GM23338 (cell line): ENCODE results near the gene PCYT1A. TPM values are rescaled to one million over a fixed set of nuclear protein-coding genes. Genes with fewer than 3 reads are reported as not detected.

Experiments
- ATAC-seq: fragments of 200-7000 bp; cut with Tn5 transposase; 3 replicates; pipeline ENCODE4 v1.9.1; 2020
- DNase-seq: peaks from one replicate; pipeline ENCODE4 v3.0.0-alpha.2; 2015; ENCODE audit warnings: low spot score
- H2AFZ ChIP-seq: fragments of 200-600 bp; sonication (generic); 2 replicates; pipeline ENCODE4 v1.8.0; 2016; ENCODE audit warnings: antibody characterized with exemption, mild to moderate bottlenecking, moderate library complexity
- H3F3A ChIP-seq: fragments of 200-600 bp; sonication (generic); replicated peaks from 2 replicates; pipeline ENCODE4 v1.8.0; 2017; ENCODE audit warnings: antibody characterized with exemption, mixed run types, low read depth
- H3K27ac ChIP-seq: fragments of 200-600 bp; sonication (generic); 2 replicates; pipeline ENCODE4 v1.6.1; 2016; ENCODE audit warnings: low read depth
- H3K27me3 ChIP-seq: fragments of 200-600 bp; sonication (generic); 2 replicates; pipeline ENCODE4 v1.8.0; 2016; ENCODE audit warnings: mild to moderate bottlenecking, mixed run types, moderate library complexity; ENCODE audit not compliant: insufficient read depth
- H3K36me3 ChIP-seq: fragments of 200-600 bp; sonication (generic); 2 replicates; pipeline ENCODE4 v1.8.0; 2016; ENCODE audit warnings: mild to moderate bottlenecking; ENCODE audit not compliant: insufficient read depth
- H3K4me1 ChIP-seq: fragments of 200-600 bp; sonication (generic); 2 replicates; pipeline ENCODE4 v1.8.0; 2016; ENCODE audit warnings: mild to moderate bottlenecking, moderate library complexity; ENCODE audit not compliant: insufficient read depth
- H3K4me2 ChIP-seq: fragments of 200-600 bp; sonication (generic); 2 replicates; pipeline ENCODE4 v1.7.1; 2017; ENCODE audit warnings: mixed run types
- H3K4me3 ChIP-seq: fragments of 200-600 bp; sonication (generic); 2 replicates; pipeline ENCODE4 v1.6.1; 2016; ENCODE audit warnings: mixed run types
- H3K79me2 ChIP-seq: fragments of 200-600 bp; sonication (generic); replicated peaks from 2 replicates; pipeline ENCODE4 v1.8.0; 2017; ENCODE audit warnings: mild to moderate bottlenecking; ENCODE audit not compliant: insufficient read depth
- H3K9me2 ChIP-seq: fragments of 200-600 bp; sonication (generic); 2 replicates; pipeline ENCODE4 v1.8.0; 2017; ENCODE audit not compliant: insufficient read depth
- H4K20me1 ChIP-seq: fragments of 200-600 bp; sonication (generic); replicated peaks from 2 replicates; pipeline ENCODE4 v1.8.0; 2017; ENCODE audit warnings: mild to moderate bottlenecking; ENCODE audit not compliant: insufficient read depth
- H3K27ac Mint-ChIP-seq: 2 replicates; pipeline ENCODE4 v1.8.0; 2020; ENCODE audit warnings: inconsistent platforms, mild to moderate bottlenecking, moderate library complexity, mixed read lengths
- H3K27me3 Mint-ChIP-seq: 3 replicates; pipeline ENCODE4 v1.8.0; 2022; ENCODE audit warnings: low read depth, mild to moderate bottlenecking, moderate library complexity, mixed read lengths, inconsistent platforms; ENCODE audit not compliant: insufficient read depth, poor library complexity
- H3K36me3 Mint-ChIP-seq: 3 replicates; pipeline ENCODE4 v1.8.0; 2021; ENCODE audit warnings: low read depth, mild to moderate bottlenecking, inconsistent platforms, moderate library complexity, mixed read lengths
- H3K4me1 Mint-ChIP-seq: 3 replicates; pipeline ENCODE4 v1.8.0; 2020; ENCODE audit warnings: mild to moderate bottlenecking, inconsistent platforms, mixed read lengths
- H3K4me3 Mint-ChIP-seq: 3 replicates; pipeline ENCODE4 v1.8.0; 2021; ENCODE audit warnings: moderate library complexity, mild to moderate bottlenecking, inconsistent platforms, mixed read lengths
- H3K9me3 Mint-ChIP-seq: 3 replicates; pipeline ENCODE4 v1.8.0; 2020; ENCODE audit warnings: moderate library complexity, mild to moderate bottlenecking, inconsistent platforms, mixed read lengths
- CREB1 ChIP-seq: fragments of 250-450 bp; sonication (Bioruptor Pico); IDR thresholded peaks from 2 replicates; pipeline ENCODE4 v1.5.0; 2020; ENCODE audit warnings: low read depth, mild to moderate bottlenecking, moderate library complexity
- JUNB ChIP-seq: IDR thresholded peaks from one replicate; pipeline ENCODE4 v1.6.1; 2016; ENCODE audit warnings: antibody characterized with exemption; ENCODE audit not compliant: unreplicated experiment
- NANOG ChIP-seq: IDR thresholded peaks from 2 replicates; pipeline ENCODE4 v1.6.1; 2016; ENCODE audit warnings: antibody characterized with exemption, borderline replicate concordance
- ZNF114 ChIP-seq: fragments of 250-450 bp; sonication (Bioruptor Pico); IDR thresholded peaks from 2 replicates; pipeline ENCODE4 v1.5.0; 2020; ENCODE audit warnings: mild to moderate bottlenecking, moderate library complexity
- ZNF331 ChIP-seq: fragments of 250-450 bp; sonication (Bioruptor Pico); IDR thresholded peaks from 2 replicates; pipeline ENCODE4 v1.5.0; 2020; ENCODE audit warnings: low read depth, mild to moderate bottlenecking, moderate library complexity
- polyA plus RNA-seq: library from polyadenylated mRNA; unstranded; fragments of >200 nt; fragmentation: Nextera tagmentation; extraction: Ambion mirVana; gene quantifications from 2 replicates; pipeline ENCODE4 v1.2.1, GENCODE V29; 2016
- total RNA-seq: library from RNA; depleted of rRNA; stranded (reverse); fragments of >200 nt; shearing (Covaris generic); gene quantifications from 2 replicates; pipeline ENCODE4 v1.2.3, GENCODE V29; 2014
- TF ChIP-seq, protein P1 (sequence below): fragments of 250-450 bp; sonication (Bioruptor Pico); IDR thresholded peaks from 2 replicates; pipeline ENCODE4 v1.5.0; 2020; ENCODE audit warnings: mild to moderate bottlenecking, moderate library complexity
- TF ChIP-seq, protein P2 (sequence below): IDR thresholded peaks from 2 replicates; pipeline ENCODE4 v1.6.1; 2016; ENCODE audit warnings: antibody characterized with exemption

Gene PCYT1A
- total and polyA plus RNA-seq, 2 experiments from 2014 or later: 11.6 to 35.8 TPM

GRCh38 chr3:196255776-196256175 is 31.8 kb downstream of the PCYT1A start (continued):
- TF ChIP-seq, protein P1, sequence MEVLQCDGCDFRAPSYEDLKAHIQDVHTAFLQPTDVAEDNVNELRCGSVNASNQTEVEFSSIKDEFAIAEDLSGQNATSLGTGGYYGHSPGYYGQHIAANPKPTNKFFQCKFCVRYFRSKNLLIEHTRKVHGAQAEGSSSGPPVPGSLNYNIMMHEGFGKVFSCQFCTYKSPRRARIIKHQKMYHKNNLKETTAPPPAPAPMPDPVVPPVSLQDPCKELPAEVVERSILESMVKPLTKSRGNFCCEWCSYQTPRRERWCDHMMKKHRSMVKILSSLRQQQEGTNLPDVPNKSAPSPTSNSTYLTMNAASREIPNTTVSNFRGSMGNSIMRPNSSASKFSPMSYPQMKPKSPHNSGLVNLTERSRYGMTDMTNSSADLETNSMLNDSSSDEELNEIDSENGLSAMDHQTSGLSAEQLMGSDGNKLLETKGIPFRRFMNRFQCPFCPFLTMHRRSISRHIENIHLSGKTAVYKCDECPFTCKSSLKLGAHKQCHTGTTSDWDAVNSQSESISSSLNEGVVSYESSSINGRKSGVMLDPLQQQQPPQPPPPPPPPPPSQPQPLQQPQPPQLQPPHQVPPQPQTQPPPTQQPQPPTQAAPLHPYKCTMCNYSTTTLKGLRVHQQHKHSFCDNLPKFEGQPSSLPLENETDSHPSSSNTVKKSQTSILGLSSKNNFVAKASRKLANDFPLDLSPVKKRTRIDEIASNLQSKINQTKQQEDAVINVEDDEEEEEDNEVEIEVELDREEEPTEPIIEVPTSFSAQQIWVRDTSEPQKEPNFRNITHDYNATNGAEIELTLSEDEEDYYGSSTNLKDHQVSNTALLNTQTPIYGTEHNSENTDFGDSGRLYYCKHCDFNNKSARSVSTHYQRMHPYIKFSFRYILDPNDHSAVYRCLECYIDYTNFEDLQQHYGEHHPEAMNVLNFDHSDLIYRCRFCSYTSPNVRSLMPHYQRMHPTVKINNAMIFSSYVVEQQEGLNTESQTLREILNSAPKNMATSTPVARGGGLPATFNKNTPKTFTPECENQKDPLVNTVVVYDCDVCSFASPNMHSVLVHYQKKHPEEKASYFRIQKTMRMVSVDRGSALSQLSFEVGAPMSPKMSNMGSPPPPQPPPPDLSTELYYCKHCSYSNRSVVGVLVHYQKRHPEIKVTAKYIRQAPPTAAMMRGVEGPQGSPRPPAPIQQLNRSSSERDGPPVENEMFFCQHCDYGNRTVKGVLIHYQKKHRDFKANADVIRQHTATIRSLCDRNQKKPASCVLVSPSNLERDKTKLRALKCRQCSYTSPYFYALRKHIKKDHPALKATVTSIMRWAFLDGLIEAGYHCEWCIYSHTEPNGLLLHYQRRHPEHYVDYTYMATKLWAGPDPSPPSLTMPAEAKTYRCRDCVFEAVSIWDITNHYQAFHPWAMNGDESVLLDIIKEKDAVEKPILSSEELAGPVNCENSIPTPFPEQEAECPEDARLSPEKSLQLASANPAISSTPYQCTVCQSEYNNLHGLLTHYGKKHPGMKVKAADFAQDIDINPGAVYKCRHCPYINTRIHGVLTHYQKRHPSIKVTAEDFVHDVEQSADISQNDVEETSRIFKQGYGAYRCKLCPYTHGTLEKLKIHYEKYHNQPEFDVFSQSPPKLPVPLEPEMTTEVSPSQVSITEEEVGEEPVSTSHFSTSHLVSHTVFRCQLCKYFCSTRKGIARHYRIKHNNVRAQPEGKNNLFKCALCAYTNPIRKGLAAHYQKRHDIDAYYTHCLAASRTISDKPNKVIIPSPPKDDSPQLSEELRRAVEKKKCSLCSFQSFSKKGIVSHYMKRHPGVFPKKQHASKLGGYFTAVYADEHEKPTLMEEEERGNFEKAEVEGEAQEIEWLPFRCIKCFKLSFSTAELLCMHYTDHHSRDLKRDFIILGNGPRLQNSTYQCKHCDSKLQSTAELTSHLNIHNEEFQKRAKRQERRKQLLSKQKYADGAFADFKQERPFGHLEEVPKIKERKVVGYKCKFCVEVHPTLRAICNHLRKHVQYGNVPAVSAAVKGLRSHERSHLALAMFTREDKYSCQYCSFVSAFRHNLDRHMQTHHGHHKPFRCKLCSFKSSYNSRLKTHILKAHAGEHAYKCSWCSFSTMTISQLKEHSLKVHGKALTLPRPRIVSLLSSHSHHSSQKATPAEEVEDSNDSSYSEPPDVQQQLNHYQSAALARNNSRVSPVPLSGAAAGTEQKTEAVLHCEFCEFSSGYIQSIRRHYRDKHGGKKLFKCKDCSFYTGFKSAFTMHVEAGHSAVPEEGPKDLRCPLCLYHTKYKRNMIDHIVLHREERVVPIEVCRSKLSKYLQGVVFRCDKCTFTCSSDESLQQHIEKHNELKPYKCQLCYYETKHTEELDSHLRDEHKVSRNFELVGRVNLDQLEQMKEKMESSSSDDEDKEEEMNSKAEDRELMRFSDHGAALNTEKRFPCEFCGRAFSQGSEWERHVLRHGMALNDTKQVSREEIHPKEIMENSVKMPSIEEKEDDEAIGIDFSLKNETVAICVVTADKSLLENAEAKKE (CRISPR knock-in tag): no peak
- TF ChIP-seq ZNF114 (CRISPR knock-in tag): no peak

- H3K36me3 ChIP-seq: no peaks in the 10 kb centered on the region
- Mint-ChIP-seq H3K4me3 (no peak overlapping the region), H3K9me3 (no peaks in the 10 kb centered on the region), H3K4me1 (no peaks in the 10 kb centered on the region), H3K36me3 (no peaks in the 10 kb centered on the region; the same call in 2 of the 3 replicates), H3K27me3 (no peaks in the 10 kb centered on the region), H3K27ac (no peak overlapping the region)
- no peaks in the 10 kb centered on the region for H3K79me2 ChIP-seq
- H2AFZ ChIP-seq: no peak overlapping the region
- H3F3A ChIP-seq: peaks cover 4% of the 10 kb centered on the region; the same call in 1 of the 2 replicates
- H3K4me1 ChIP-seq: no peaks in the 10 kb centered on the region
- H3K9me2 ChIP-seq: no peaks in the 10 kb centered on the region
- no peak overlapping the region for H3K4me2 ChIP-seq
- no peaks in the 10 kb centered on the region for H3K27me3 ChIP-seq
- DNase-seq (no peak), ATAC-seq (no peak)
- H3K4me3 ChIP-seq: no peak overlapping the region
- no peak overlapping the region for H3K27ac ChIP-seq
- H4K20me1 ChIP-seq: no peaks in the 10 kb centered on the region
- TF ChIP-seq, protein P2, sequence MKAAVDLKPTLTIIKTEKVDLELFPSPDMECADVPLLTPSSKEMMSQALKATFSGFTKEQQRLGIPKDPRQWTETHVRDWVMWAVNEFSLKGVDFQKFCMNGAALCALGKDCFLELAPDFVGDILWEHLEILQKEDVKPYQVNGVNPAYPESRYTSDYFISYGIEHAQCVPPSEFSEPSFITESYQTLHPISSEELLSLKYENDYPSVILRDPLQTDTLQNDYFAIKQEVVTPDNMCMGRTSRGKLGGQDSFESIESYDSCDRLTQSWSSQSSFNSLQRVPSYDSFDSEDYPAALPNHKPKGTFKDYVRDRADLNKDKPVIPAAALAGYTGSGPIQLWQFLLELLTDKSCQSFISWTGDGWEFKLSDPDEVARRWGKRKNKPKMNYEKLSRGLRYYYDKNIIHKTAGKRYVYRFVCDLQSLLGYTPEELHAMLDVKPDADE: no peak
- TF ChIP-seq NANOG (no peak), CREB1 (CRISPR knock-in tag) (no peak), JUNB (no peak), ZNF331 (CRISPR knock-in tag) (no peak)
- TF ChIP-seq, protein P1 (CRISPR knock-in tag): no peak
Measured at GRCh38 chr3:196254376-196255283, 32.9 kb downstream of the PCYT1A start.
